ENCODE data around the gene PEX13. TPM values are rescaled to one million over a fixed set of nuclear protein-coding genes. Genes with fewer than 3 reads are reported as not detected.

PEX13 gene
- total RNA-seq, 1 experiment from 2014 or later: 22.4 TPM

DNA sequence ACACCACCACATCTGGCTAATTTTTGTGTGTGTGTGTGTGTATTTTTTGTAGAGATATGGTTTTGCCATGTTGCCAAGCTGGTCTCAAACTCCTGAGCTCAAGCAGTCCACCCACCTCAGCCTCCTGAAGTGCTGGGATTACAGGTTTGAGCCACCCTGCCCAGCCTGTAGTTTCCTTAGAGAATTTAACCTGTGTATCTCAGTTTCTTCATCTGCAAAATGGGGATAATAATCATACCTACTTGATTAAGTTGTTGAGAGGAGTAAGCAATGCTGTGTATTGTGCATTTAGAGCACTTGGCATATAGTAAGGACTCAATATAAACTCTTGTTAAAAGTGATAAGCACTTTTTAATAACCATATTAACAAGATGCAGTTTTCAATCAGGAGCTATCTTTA lies 41.9 kb downstream of the PEX13 start:
- DNase-seq: no peak
- Histone ChIP-seq H3K14ac (ENCODE audit: insufficient read depth, low read length) (no peak overlapping the region), H3K18ac (ENCODE audit: insufficient read length, low read depth, low read length) (no peak overlapping the region), H2AFZ (ENCODE audit: low read length) (no peak overlapping the region), H2BK20ac (ENCODE audit: low read depth, low read length, poor library complexity, severe bottlenecking) (no peak overlapping the region), H3K27me3 (ENCODE audit: insufficient read depth, low read length) (no peaks in the 10 kb centered on the region), H3K56ac (ENCODE audit: insufficient read length, low read depth, low read length) (no peak overlapping the region), H3T11ph (ENCODE audit: low read length) (no peak overlapping the region), H3K23ac (ENCODE audit: insufficient read length, low read depth, low read length) (no peak overlapping the region), H3K23me2 (ENCODE audit: insufficient read length, low read depth, low read length, poor library complexity, severe bottlenecking) (no peaks in the 10 kb centered on the region), H4K91ac (ENCODE audit: insufficient read length, low read depth, low read length) (no peak overlapping the region), H2BK5ac (ENCODE audit: insufficient read length, low read length) (no peak overlapping the region), H3K27ac (ENCODE audit: insufficient read length, low read depth, low read length) (no peak overlapping the region), H4K8ac (replicated peaks; ENCODE audit: insufficient read length, low read depth, low read length) (no peak overlapping the region), H3K79me2 (ENCODE audit: insufficient read depth, low read length) (no peaks in the 10 kb centered on the region), H3K9ac (ENCODE audit: extremely low read depth, insufficient read length, low read length) (no peak overlapping the region), H3K4me2 (ENCODE audit: insufficient read depth, insufficient read length, low read length) (no peak overlapping the region), H2AK5ac (ENCODE audit: insufficient read length, low read length) (no peak overlapping the region), H3K4me1 (ENCODE audit: insufficient read depth, low read length) (no peaks in the 10 kb centered on the region), H3K9me3 (ENCODE audit: control insufficient read depth, low read depth, low read length) (no peaks in the 10 kb centered on the region), H2BK12ac (ENCODE audit: insufficient read length, low read depth, low read length) (no peak overlapping the region), H2BK120ac (ENCODE audit: low read depth, low read length, poor library complexity, severe bottlenecking) (no peak overlapping the region), H4K5ac (ENCODE audit: insufficient read length, low read depth, low read length) (no peak overlapping the region), H3K79me1 (ENCODE audit: insufficient read depth, low read depth, low read length, poor library complexity, severe bottlenecking) (no peaks in the 10 kb centered on the region), H4K20me1 (ENCODE audit: control insufficient read depth, insufficient read depth, insufficient read length) (no peaks in the 10 kb centered on the region), H3K4ac (ENCODE audit: low read depth, low read length) (no peak overlapping the region), H2BK15ac (ENCODE audit: low read depth, low read length) (no peak overlapping the region)
- Mint-ChIP-seq H3K36me3 (ENCODE audit: insufficient read depth in 1 of 3, low read depth in 3 of 3) (peaks cover 2 to 15% (median 15%) of the 10 kb centered on the region in 3 experiments; a peak in 5 of 7 replicates), H3K4me3 (no peak overlapping the region), H3K4me1 (no peaks in the 10 kb centered on the region), H3K9me3 (no peaks in the 10 kb centered on the region), H3K27ac (no peak overlapping the region), H3K27me3 (ENCODE audit: low read depth) (no peaks in the 10 kb centered on the region)
- TF ChIP-seq, protein P1, sequence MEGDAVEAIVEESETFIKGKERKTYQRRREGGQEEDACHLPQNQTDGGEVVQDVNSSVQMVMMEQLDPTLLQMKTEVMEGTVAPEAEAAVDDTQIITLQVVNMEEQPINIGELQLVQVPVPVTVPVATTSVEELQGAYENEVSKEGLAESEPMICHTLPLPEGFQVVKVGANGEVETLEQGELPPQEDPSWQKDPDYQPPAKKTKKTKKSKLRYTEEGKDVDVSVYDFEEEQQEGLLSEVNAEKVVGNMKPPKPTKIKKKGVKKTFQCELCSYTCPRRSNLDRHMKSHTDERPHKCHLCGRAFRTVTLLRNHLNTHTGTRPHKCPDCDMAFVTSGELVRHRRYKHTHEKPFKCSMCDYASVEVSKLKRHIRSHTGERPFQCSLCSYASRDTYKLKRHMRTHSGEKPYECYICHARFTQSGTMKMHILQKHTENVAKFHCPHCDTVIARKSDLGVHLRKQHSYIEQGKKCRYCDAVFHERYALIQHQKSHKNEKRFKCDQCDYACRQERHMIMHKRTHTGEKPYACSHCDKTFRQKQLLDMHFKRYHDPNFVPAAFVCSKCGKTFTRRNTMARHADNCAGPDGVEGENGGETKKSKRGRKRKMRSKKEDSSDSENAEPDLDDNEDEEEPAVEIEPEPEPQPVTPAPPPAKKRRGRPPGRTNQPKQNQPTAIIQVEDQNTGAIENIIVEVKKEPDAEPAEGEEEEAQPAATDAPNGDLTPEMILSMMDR (conservative IDR thresholded peaks at IDR 0.05): no peak

Measured in H9 (cell line).